GM18505 (cell line): ENCODE results near the gene SMURF2.
"Not testable (repeated sequence)": the region's sequence is repeated elsewhere in the genome, so short reads cannot be mapped to it uniquely, and the experiment has no call there.

Experiments used
- ATAC-seq: cut with Tn5 transposase; IDR thresholded peaks from one replicate; pipeline ENCODE4 v1.9.1; 2021; ENCODE audit not compliant: unreplicated experiment
- POLR2A ChIP-seq: IDR thresholded peaks from 4 replicates; pipeline ENCODE4 v1.6.1; 2011; ENCODE audit warnings: borderline replicate concordance; ENCODE audit not compliant: insufficient read depth, insufficient read length; ENCODE audit errors: extremely low read depth

SMURF2 gene

DNA sequence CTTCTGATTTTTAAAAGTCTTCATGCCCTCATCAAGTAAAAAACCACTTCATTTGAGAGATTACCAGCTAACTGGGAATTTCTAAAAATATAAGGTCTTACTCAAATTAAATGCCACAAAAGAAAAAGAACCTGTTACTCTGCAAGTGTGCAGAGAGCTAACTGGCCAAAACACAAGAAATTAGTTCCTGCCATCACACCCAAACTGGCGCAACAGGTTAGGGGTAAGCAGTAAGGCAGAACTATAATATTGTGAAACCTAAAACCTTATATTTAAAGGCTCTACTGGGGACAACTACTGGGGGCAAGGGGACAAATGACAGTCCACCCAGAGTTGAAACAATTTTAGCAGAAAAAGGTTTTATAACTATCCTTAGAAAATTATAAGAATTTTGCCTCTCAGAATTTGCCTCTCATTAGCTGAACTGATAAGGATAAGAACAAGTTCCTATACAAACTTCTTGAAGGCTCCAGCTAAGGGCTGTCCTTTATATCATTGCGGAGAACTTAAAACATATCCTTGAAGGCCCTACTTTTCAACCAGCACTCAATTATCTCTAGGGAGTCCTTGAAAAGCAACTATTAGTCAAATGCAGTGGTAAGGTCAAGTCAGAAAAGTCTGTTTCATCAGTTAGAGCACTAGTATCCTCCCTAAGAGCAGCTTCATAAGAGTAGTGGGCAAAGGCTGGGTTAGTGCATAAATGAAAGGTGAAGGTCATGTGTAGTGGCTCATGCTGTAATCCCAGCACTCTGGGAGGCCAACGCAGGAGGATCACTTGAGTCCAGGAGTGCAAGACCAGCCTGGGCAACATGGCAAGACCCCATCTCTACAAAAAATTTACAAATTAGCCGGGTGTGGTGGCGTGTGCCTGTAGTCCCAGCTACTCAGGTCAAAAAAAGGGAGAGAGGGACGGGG is 31.5 kb downstream of the SMURF2 start:
- TF ChIP-seq POLR2A, result no peak
- ATAC-seq, result no peak

DNA sequence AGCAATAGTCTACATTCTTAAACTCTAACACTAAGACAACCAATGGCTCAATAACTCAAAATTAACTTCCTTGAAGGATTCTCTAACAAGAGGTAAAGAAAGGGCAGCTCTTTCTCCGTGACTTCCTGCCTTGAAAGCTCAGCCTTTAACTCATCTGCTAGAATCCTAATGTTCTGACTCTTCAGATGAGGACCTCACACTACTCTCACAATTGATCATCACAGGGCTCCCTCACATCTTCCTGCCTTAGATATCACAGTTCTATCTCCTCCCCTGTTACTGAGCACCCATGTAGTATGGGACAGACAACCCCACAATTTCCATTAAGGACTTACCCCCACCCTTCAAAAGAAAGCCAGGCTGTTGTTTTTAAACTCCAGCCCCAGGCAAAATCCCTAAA is 33.5 kb downstream of the SMURF2 start:
- no peak for TF ChIP-seq POLR2A
- no peak for ATAC-seq

DNA sequence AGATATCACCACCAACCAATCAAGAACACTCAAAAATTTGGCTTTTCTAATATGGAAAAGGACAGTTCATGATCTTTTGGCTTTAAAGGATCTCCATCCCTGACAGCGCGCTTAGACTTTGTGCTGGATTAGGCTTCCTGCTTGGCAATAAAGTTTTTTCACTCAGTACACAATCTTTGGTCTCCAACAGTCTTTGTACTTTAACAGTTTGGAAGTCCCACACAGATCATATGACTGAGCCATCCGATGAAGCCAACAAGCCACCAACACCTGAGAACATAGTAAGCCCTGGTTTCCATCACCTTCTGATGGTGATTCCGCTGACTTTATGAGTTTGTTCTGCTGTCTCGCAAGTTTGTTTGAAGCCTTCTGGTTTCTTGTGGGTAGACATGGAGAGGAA is 34.3 kb downstream of the SMURF2 start:
- no peak for ATAC-seq

DNA sequence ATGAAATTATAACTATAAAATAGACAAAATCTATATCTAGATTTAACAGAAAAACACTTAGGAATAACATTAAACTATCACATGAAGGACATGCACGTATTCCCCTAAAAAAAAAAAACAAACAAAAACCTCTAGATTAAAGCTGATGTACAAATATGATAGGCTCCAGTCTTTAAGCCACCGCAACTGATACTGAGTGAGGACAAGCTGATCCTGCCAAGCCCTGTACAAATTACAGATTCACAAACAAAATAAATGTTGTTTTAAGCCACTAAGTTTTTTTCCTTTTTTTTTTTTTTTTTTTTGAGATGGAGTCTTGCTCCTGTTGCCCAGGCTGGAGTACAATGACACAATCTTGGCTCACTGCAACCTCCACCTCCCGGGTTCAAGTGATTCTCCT is 35.3 kb downstream of the SMURF2 start:
- TF ChIP-seq POLR2A, result no peak
- no peak for ATAC-seq

More for the DNA sequence above, 34.3 kb downstream of the SMURF2 start:
- no peak for TF ChIP-seq POLR2A

DNA sequence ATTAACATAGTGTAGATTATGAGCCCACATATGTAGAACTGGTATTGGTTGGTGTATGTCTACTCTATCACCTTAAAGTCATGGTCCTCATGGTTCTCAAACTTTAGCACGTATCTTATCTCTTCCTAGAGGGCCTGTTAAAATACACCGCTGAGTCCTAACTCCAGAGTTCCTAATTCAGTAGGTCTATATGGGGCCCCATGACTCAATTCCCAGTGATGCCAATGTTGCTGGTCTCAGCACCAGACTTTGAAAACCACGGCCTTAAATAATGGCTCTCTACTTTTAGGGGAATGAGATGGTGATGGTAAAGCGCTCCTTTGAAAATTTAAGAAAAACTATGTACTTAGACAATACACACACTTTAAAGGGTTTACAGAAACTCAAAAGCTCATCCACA is 36.6 kb downstream of the SMURF2 start:
- no peak for ATAC-seq
- TF ChIP-seq POLR2A, result no peak

DNA sequence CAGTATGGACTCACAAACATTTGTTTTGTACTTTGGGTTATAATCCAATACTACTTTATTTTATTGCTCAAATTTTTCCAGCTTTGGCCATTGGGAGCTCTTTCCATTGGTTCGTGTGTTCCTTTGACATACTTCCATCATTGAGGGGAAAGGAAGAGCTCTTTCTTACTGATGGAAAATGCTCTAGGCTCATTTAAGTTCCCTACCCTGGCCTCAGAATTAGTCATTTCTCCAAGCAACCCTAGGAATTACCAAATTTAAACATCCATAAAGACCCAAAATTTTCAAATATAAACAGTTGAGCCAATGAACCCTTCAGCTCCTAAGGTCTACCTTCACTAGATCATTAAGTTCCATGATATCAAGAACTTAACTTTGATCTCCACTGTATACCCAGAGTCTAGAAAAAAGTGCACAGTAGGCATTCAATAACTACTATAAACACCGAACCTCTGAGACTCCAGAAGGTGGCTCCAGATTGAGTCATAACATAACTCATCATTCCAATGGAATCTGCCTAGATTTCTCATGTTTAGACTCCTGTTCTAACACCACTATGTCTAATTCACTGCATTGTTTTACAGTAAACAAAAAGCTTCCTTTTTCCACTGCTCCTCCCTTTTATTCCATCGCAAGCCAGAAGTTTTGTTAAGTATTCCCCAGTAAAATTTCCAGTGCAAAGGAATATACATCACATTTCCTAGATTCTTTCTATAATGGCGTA is 39.0 kb downstream of the SMURF2 start:
- no peak for ATAC-seq
- TF ChIP-seq POLR2A, result no peak

DNA sequence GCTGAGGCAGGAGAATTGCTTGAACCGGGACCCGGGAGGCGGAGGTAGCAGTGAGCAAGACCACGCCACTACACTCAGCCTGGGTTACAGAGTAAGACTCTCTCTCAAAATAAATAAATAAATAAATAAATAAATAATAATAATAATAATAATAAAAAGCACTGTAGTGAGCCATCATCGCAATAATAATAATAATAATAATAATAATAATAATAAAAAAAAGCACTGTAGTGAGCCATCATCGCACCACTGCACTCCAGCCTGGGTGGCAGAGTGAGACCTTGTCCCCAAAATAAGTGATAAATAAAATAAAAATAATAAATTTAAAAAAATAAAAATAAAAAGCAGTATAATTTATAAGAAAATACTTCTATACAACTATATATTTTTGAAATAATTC is 40.3 kb downstream of the SMURF2 start:
- TF ChIP-seq POLR2A, result no peak

DNA sequence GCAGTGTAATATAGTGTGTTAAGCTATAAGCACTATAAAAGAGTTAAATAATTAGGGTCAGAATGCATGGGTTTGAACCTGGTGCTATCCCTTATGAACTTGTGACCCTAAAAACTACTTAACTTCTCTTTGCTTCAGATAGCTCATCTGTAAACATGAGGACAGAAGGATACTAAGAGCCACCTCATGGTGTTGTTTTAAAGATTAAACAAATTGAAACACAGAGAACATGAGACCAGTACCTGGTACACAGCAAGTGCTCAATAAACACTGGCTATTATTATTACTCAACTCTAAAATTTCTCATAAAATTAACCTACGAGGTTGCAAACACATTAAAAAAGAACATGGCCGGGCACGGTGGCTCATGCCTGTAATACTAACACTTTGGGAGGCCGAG is 43.3 kb downstream of the SMURF2 start:
- no peak for TF ChIP-seq POLR2A
- no peak for ATAC-seq

More for the DNA sequence above, 40.3 kb downstream of the SMURF2 start:
- ATAC-seq, result no peak

DNA sequence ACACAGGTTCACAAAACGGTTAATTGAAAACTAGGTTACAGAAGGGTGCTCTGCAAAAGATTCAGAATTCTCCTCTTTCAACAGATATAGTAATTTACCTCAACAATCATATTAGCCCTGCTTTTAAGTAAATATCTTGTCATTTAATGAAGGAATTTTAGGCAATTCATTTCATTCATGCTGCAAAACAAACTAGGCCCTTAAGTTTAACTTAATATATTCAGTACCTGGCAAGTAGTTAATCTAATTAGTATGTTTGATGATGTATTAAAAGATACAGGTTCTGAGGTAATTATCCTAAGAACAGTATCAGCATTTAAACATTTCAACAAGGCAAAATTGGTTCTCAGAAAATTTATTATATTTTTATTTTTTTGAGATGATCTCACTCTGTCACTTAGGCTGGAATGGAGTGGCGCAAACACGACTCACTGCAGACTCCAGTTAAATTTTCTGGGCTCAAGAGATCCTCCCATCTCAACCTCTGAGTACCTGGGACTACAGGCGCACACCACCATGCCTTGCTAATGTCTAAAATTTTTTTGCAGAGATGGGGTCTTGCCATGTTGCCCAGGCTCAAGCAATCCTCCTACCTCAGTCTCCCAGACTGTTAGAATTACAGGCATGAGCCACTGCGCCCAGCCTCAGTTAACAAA is 44.9 kb downstream of the SMURF2 start:
- no peak for ATAC-seq
- TF ChIP-seq POLR2A, result no peak

DNA sequence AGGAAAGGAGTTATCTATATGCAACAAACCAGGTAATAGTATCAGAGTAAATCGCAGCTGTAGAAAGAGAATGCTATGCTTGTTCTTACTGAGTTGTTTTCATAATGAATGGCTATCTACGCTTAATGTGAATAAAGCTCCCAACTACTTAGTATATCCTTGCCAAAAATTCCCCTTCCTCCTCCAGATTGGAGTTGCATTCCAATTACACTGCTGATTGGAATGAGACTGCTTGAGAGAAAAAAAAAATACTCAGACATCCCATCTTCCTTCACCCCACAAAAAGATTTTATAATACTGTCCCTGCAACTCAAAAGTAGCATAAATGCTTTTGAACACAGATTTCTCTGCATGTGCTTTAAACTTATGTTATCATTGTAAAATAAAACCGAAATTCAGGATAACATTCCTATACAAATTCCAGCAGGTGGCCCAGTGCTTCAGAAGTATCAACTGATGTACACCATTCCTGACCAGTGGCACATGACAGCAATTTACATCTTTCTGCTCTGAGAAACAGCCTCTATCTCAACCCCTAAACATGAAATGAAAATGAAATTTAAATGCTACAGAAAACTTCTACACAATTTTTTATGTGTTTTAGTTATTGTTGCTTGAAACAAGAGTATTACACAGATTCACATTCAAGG is 47.0 kb downstream of the SMURF2 start:
- ATAC-seq, result no peak
- no peak for TF ChIP-seq POLR2A

DNA sequence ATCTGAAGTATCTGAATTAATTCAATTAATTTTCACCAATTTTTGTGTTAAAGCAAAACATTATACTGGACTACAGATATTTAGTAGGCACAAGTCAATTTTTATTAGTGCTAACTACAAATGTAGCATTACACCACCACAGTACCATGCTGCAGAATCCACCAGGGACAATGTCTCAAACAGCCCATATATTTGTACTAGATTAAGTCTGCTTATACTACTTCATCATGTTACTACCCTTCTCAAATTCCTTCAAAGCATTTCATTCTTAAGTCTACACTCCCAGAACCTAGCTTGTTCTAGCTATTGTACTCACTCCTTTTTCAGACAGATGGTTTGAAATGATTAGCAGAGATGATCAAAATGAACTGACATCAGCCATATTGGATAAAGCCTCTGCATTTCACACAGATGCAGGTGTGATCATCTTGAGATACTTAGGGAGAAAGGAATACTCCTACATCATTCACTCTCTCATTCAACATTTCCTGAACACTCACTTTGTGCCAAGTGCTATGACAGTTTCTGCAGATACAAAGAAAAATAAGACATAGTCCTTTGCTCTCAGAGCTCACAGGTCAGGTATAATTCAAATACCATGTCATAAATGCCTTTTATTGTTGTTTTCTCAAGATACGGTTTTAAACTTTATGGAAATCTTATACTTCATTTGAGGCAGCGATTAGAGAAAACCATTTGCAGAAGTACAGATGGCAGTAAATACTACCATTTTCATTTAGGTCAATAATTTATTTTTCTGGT is 47.7 kb downstream of the SMURF2 start:
- ATAC-seq, result no peak
- no peak for TF ChIP-seq POLR2A

DNA sequence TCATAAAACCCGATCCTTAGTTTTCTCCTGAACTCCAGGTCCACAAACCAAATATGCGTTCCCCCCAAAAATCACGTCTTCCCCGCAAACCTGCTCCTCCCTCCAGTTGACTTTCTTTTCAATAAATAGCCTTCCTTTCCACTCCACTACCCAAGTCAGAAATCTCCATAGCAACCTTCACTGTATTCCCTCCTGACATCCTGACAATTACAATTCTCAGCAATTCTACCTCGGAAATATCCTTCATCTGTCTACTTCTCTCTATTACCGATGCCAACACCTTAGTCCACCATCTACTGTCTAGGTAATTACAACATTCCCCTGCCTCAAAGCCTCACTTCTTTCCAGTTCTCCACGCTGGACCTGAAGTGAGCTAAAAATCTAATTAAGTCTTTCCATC is 50.7 kb downstream of the SMURF2 start:
- no peak for TF ChIP-seq POLR2A
- ATAC-seq, result no peak

DNA sequence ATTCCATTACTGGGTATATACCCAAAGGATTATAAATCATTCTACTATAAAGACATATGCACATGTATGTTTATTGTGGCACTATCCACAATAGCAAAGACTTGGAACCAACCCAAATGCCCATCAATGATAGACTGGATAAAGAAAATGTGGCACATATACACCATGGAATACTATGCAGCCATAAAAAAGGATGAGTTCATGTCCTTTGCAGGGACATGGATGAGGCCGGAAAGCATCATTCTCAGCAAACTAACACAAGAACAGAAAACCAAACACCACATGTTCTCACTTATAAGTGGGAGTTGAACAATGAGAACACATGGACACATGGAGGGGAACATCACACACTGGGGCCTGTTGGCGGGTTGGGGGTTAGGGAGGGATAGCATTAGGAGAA is 51.9 kb downstream of the SMURF2 start:
- not testable (repeated sequence) for ATAC-seq
